ENCODE measurements around the gene TCF7. TPM values are rescaled to one million over a fixed set of nuclear protein-coding genes. Genes with fewer than 3 reads are reported as not detected.
A peak's percentile ranks its signal among the peaks of the same experiment; 100 is the strongest.

TCF7 gene
- total and polyA plus RNA-seq, 2 donors (not counting 1 experiment from before 2014, with no cell fraction given): 3.1 to 3.3 TPM

GRCh38 chr5:134153241-134153640, 38.8 kb downstream of the TCF7 start:
- Histone ChIP-seq H3K27me3 (ENCODE audit: control insufficient read depth, insufficient read depth, low read length) (no peaks in the 10 kb centered on the region), H4K20me1 (ENCODE audit: control insufficient read depth, extremely low read depth, insufficient read depth, low read length) (no peaks in the 10 kb centered on the region), H3K4me1 (ENCODE audit: control insufficient read depth, extremely low read depth, insufficient read depth, low read length) (peaks cover 4% of the 10 kb centered on the region), H3K36me3 (ENCODE audit: control insufficient read depth, insufficient read depth, low read length) (peaks cover 8% of the 10 kb centered on the region), H3K27ac (ENCODE audit: insufficient read depth, low read length) (no peak overlapping the region), H2AFZ (ENCODE audit: low read length) (no peak overlapping the region), H3K79me2 (ENCODE audit: control insufficient read depth, insufficient read depth, low read length) (peaks cover 6% of the 10 kb centered on the region), H3K4me3 (replicated peaks in 1 of 4; ENCODE audit: control extremely low read depth in 1 of 4, insufficient read depth in 1 of 4, low read depth in 3 of 4, low read length in 4 of 4) (no peak overlapping the region), H3K9me3 (ENCODE audit: control insufficient read depth, insufficient read depth, low read depth, low read length) (no peaks in the 10 kb centered on the region), H3K9ac (ENCODE audit: insufficient read depth, low read length) (no peak overlapping the region), H3K4me2 (ENCODE audit: extremely low read depth, insufficient read depth, low read length) (no peak overlapping the region)
- no peak for DNase-seq (ENCODE audit: low read depth in 2 of 2)
- TF ChIP-seq EZH2 (IDR thresholded peaks at IDR 0.05; ENCODE audit: low read length, missing control alignments): no peak
- TF ChIP-seq CTCF (conservative IDR thresholded peaks at IDR 0.05 in 1 of 2, IDR thresholded peaks at IDR 0.05 in 1 of 2; ENCODE audit: low read depth in 1 of 2, low read length in 2 of 2): no peak

- Histone ChIP-seq H3K79me2 (ENCODE audit: control insufficient read depth, insufficient read depth, low read length) (peaks cover 6% of the 10 kb centered on the region), H3K4me3 (replicated peaks in 1 of 4; ENCODE audit: control extremely low read depth in 1 of 4, insufficient read depth in 1 of 4, low read depth in 3 of 4, low read length in 4 of 4) (no peak overlapping the region), H3K27ac (ENCODE audit: insufficient read depth, low read length) (no peak overlapping the region), H3K27me3 (ENCODE audit: control insufficient read depth, insufficient read depth, low read length) (no peaks in the 10 kb centered on the region), H2AFZ (ENCODE audit: low read length) (no peak overlapping the region), H3K9ac (ENCODE audit: insufficient read depth, low read length) (no peak overlapping the region), H3K4me1 (ENCODE audit: control insufficient read depth, extremely low read depth, insufficient read depth, low read length) (peaks cover 4% of the 10 kb centered on the region), H3K36me3 (ENCODE audit: control insufficient read depth, insufficient read depth, low read length) (peaks cover 9% of the 10 kb centered on the region), H4K20me1 (ENCODE audit: control insufficient read depth, extremely low read depth, insufficient read depth, low read length) (no peaks in the 10 kb centered on the region), H3K9me3 (ENCODE audit: control insufficient read depth, insufficient read depth, low read depth, low read length) (no peaks in the 10 kb centered on the region), H3K4me2 (ENCODE audit: extremely low read depth, insufficient read depth, low read length) (no peak overlapping the region)
- no peak for TF ChIP-seq CTCF (conservative IDR thresholded peaks at IDR 0.05 in 1 of 2, IDR thresholded peaks at IDR 0.05 in 1 of 2; ENCODE audit: low read depth in 1 of 2, low read length in 2 of 2)
- no peak for TF ChIP-seq EZH2 (IDR thresholded peaks at IDR 0.05; ENCODE audit: low read length, missing control alignments)
- DNase-seq (ENCODE audit: low read depth in 2 of 2): peak in 1 of 2 donors; percentile 52
Measured at GRCh38 chr5:134153657-134154056, 39.2 kb downstream of the TCF7 start.

- no peaks in the 10 kb centered on the region for H4K20me1 ChIP-seq (ENCODE audit: control insufficient read depth, extremely low read depth, insufficient read depth, low read length)
- no peaks in the 10 kb centered on the region for H3K9me3 ChIP-seq (ENCODE audit: control insufficient read depth, insufficient read depth, low read depth, low read length)
- peaks cover 11% of the 10 kb centered on the region for H3K36me3 ChIP-seq (ENCODE audit: control insufficient read depth, insufficient read depth, low read length)
- no peak overlapping the region for H2AFZ ChIP-seq (ENCODE audit: low read length)
- H3K9ac ChIP-seq (ENCODE audit: insufficient read depth, low read length): no peak overlapping the region
- no peak overlapping the region for H3K27ac ChIP-seq (ENCODE audit: insufficient read depth, low read length)
- H3K4me3 ChIP-seq (replicated peaks in 1 of 4; ENCODE audit: control extremely low read depth in 1 of 4, insufficient read depth in 1 of 4, low read depth in 3 of 4, low read length in 4 of 4): no peak overlapping the region
- H3K79me2 ChIP-seq (ENCODE audit: control insufficient read depth, insufficient read depth, low read length): peaks cover 11% of the 10 kb centered on the region
- no peak for TF ChIP-seq EZH2 (IDR thresholded peaks at IDR 0.05; ENCODE audit: low read length, missing control alignments)
- TF ChIP-seq CTCF (conservative IDR thresholded peaks at IDR 0.05 in 1 of 2, IDR thresholded peaks at IDR 0.05 in 1 of 2; ENCODE audit: low read depth in 1 of 2, low read length in 2 of 2): no peak
- DNase-seq (ENCODE audit: low read depth in 2 of 2): no peak
- no peaks in the 10 kb centered on the region for H3K4me1 ChIP-seq (ENCODE audit: control insufficient read depth, extremely low read depth, insufficient read depth, low read length)
- H3K4me2 ChIP-seq (ENCODE audit: extremely low read depth, insufficient read depth, low read length): no peak overlapping the region
- no peaks in the 10 kb centered on the region for H3K27me3 ChIP-seq (ENCODE audit: control insufficient read depth, insufficient read depth, low read length)
Measured at GRCh38 chr5:134161513-134162395, 47.3 kb downstream of the TCF7 start.

Data from fibroblast of lung (primary cell).